Activated CD8-positive, alpha-beta memory T cell treated with anti-CD3 and anti-CD28 coated beads for 24 hours (primary cell): ENCODE measurements around the gene HGFAC.
A peak's percentile ranks its signal among the peaks of the same experiment; 100 is the strongest.

Experiments used
- DNase-seq: peaks from one replicate; pipeline ENCODE4 v3.0.0-alpha.2; 2020

HGFAC gene

GRCh38 chr4:3476936-3477749 is 35.4 kb downstream of the HGFAC start:
- DNase-seq, result no peak

GRCh38 chr4:3477750-3478430 is 36.1 kb downstream of the HGFAC start:
- no peak for DNase-seq

- DNase-seq, result no peak
Observed at GRCh38 chr4:3478446-3479357, 36.9 kb downstream of the HGFAC start.

- no peak for DNase-seq
Observed at GRCh38 chr4:3479358-3480101, 37.8 kb downstream of the HGFAC start.

- peak; percentile 92 for DNase-seq
Observed at GRCh38 chr4:3480528-3481112, 38.9 kb downstream of the HGFAC start.

- DNase-seq, result no peak
Observed at GRCh38 chr4:3481113-3481531, 39.4 kb downstream of the HGFAC start.

GRCh38 chr4:3481783-3482393 is 40.1 kb downstream of the HGFAC start:
- no peak for DNase-seq

- no peak for DNase-seq
Observed at GRCh38 chr4:3482707-3483106, 40.9 kb downstream of the HGFAC start.

- no peak for DNase-seq
Observed at GRCh38 chr4:3483471-3483921, 41.7 kb downstream of the HGFAC start.

- DNase-seq, result no peak
Observed at GRCh38 chr4:3484057-3484973, 42.5 kb downstream of the HGFAC start.

GRCh38 chr4:3485011-3485791 is 43.4 kb downstream of the HGFAC start:
- no peak for DNase-seq

GRCh38 chr4:3485886-3486540 is 44.2 kb downstream of the HGFAC start:
- no peak for DNase-seq

- DNase-seq, result no peak
Observed at GRCh38 chr4:3486541-3487540, 45.1 kb downstream of the HGFAC start.

GRCh38 chr4:3487861-3488260 is 46.1 kb downstream of the HGFAC start:
- DNase-seq, result no peak

- DNase-seq, result no peak
Observed at GRCh38 chr4:3488820-3489219, 47.1 kb downstream of the HGFAC start.

GRCh38 chr4:3489451-3489962 is 47.7 kb downstream of the HGFAC start:
- DNase-seq, result no peak

GRCh38 chr4:3491681-3492405 is 50.1 kb downstream of the HGFAC start:
- DNase-seq, result no peak
